Measurements from ENCODE around the gene LANCL2. TPM values are rescaled to one million over a fixed set of nuclear protein-coding genes. Genes with fewer than 3 reads are reported as not detected.

Gene LANCL2
- total and polyA plus RNA-seq, 2 experiments from 2014 or later, result 7.3 to 10.7 TPM

- no peak overlapping the region for H3K4me3 Mint-ChIP-seq
- ATAC-seq (no peak), DNase-seq (ENCODE audit: low spot score) (no peak)
- Histone ChIP-seq H3K36me3 (ENCODE audit: insufficient read depth) (no peaks in the 10 kb centered on the region), H3K4me1 (ENCODE audit: insufficient read depth) (no peaks in the 10 kb centered on the region), H3K79me2 (replicated peaks; ENCODE audit: insufficient read depth) (no peaks in the 10 kb centered on the region), H3K27me3 (ENCODE audit: insufficient read depth) (no peaks in the 10 kb centered on the region), H4K20me1 (replicated peaks; ENCODE audit: insufficient read depth) (no peaks in the 10 kb centered on the region), H3K4me3 (no peak overlapping the region), H3F3A (replicated peaks; ENCODE audit: low read depth) (no peaks in the 10 kb centered on the region), H3K9me2 (ENCODE audit: insufficient read depth) (no peaks in the 10 kb centered on the region), H2AFZ (no peak overlapping the region), H3K4me2 (no peak overlapping the region), H3K27ac (ENCODE audit: low read depth) (no peak overlapping the region)
- H3K9me3 Mint-ChIP-seq, result no peaks in the 10 kb centered on the region
- H3K36me3 Mint-ChIP-seq (ENCODE audit: low read depth), result no peaks in the 10 kb centered on the region
- TF ChIP-seq EZH2 (IDR thresholded peaks at IDR 0.05; ENCODE audit: low read depth, unreplicated experiment) (no peak), REST (IDR thresholded peaks at IDR 0.05; ENCODE audit: unreplicated experiment) (no peak), POLR2AphosphoS5 (IDR thresholded peaks at IDR 0.05; ENCODE audit: low read depth) (no peak), EZH2phosphoT487 (IDR thresholded peaks at IDR 0.05; ENCODE audit: unreplicated experiment) (no peak), STAT1 (IDR thresholded peaks at IDR 0.05; ENCODE audit: unreplicated experiment) (no peak), ZNF462 (CRISPR knock-in tag; IDR thresholded peaks at IDR 0.05) (no peak), NANOG (IDR thresholded peaks at IDR 0.05; ENCODE audit: borderline replicate concordance) (no peak), JUNB (IDR thresholded peaks at IDR 0.05; ENCODE audit: unreplicated experiment) (no peak), ZNF331 (CRISPR knock-in tag; IDR thresholded peaks at IDR 0.05; ENCODE audit: low read depth) (no peak), CTCF (conservative IDR thresholded peaks at IDR 0.05; ENCODE audit: low read depth in 2 of 2) (no peak), CREB1 (CRISPR knock-in tag; IDR thresholded peaks at IDR 0.05; ENCODE audit: low read depth) (no peak), ZNF114 (CRISPR knock-in tag; IDR thresholded peaks at IDR 0.05) (no peak)
- TF ChIP-seq, protein P1, sequence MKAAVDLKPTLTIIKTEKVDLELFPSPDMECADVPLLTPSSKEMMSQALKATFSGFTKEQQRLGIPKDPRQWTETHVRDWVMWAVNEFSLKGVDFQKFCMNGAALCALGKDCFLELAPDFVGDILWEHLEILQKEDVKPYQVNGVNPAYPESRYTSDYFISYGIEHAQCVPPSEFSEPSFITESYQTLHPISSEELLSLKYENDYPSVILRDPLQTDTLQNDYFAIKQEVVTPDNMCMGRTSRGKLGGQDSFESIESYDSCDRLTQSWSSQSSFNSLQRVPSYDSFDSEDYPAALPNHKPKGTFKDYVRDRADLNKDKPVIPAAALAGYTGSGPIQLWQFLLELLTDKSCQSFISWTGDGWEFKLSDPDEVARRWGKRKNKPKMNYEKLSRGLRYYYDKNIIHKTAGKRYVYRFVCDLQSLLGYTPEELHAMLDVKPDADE (IDR thresholded peaks at IDR 0.05), result no peak
- peaks cover 13% of the 10 kb centered on the region for H3K27me3 Mint-ChIP-seq (ENCODE audit: insufficient read depth, low read depth, poor library complexity)
- peaks cover 6% of the 10 kb centered on the region; the same call in 2 of the 3 replicates for H3K4me1 Mint-ChIP-seq
- no peak overlapping the region for H3K27ac Mint-ChIP-seq
These were observed 71.3 kb downstream of the LANCL2 start for GRCh38 chr7:55436457-55436856.

All from GM23338 (cell line).